Keratinocyte (primary cell): ENCODE data around the gene BAHCC1. TPM values are rescaled to one million over a fixed set of nuclear protein-coding genes. Genes with fewer than 3 reads are reported as not detected.

Source experiments
- DNase-seq: peaks from one replicate; pipeline ENCODE4 v3.0.0-alpha.2; 2011; ENCODE audit warnings: low read depth, missing footprints, low spot score
- FAIRE-seq: peaks from 2 replicates; lab custom pipeline; 2011; peaks lifted over from hg19 to GRCh38; lab: Jason Lieb, UNC
- H2AFZ ChIP-seq: 2 replicates; pipeline ENCODE4 v1.6.0; 2012; ENCODE audit warnings: low read length, control low read depth, inconsistent platforms; ENCODE audit not compliant: control insufficient read depth
- H3K27ac ChIP-seq: 2 replicates; pipeline ENCODE4 v1.5.1; 2011; ENCODE audit warnings: low read length; ENCODE audit not compliant: control insufficient read depth, insufficient read depth
- H3K27me3 ChIP-seq: 3 replicates; pipeline ENCODE4 v1.6.0; 2011; ENCODE audit warnings: low read length; ENCODE audit not compliant: control insufficient read depth, insufficient read depth; ENCODE audit errors: extremely low read depth
- H3K36me3 ChIP-seq, 2 experiments: 2 replicates in 1 of 2; 3 replicates in 1 of 2; pipeline ENCODE4 v1.5.1; 2011; ENCODE audit warnings: low read length in 2 of 2, mild to moderate bottlenecking in 1 of 2; ENCODE audit not compliant: control insufficient read depth in 2 of 2, insufficient read depth in 2 of 2; ENCODE audit errors: extremely low read depth in 1 of 2
- H3K4me1 ChIP-seq: 3 replicates; pipeline ENCODE4 v1.5.1; 2011; ENCODE audit warnings: low read length; ENCODE audit not compliant: control insufficient read depth, insufficient read depth; ENCODE audit errors: extremely low read depth
- H3K4me2 ChIP-seq: 3 replicates; pipeline ENCODE4 v1.6.0; 2011; ENCODE audit warnings: low read depth, low read length; ENCODE audit not compliant: control insufficient read depth, insufficient read depth; ENCODE audit errors: extremely low read depth
- H3K4me3 ChIP-seq, 3 experiments: fragments of 200-600 bp in 1 of 3; sonication (generic) in 1 of 3; 2 replicates in 2 of 3; 3 replicates in 1 of 3; pipeline ENCODE4 v1.5.1; 2011 to 2016; ENCODE audit warnings: low read length in 3 of 3, mild to moderate bottlenecking in 3 of 3, control low read depth in 2 of 3, inconsistent platforms in 1 of 3, low read depth in 1 of 3, mixed read lengths in 1 of 3, mixed run types in 1 of 3, moderate library complexity in 1 of 3; ENCODE audit not compliant: control insufficient read depth in 2 of 3, insufficient read depth in 2 of 3; ENCODE audit errors: extremely low read depth in 1 of 3
- H3K79me2 ChIP-seq: 2 replicates; pipeline ENCODE4 v1.6.0; 2012; ENCODE audit warnings: low read length; ENCODE audit not compliant: control insufficient read depth, insufficient read depth
- H3K9ac ChIP-seq: 3 replicates; pipeline ENCODE4 v1.6.0; 2011; ENCODE audit warnings: low read length; ENCODE audit not compliant: control insufficient read depth, insufficient read depth; ENCODE audit errors: extremely low read depth
- H3K9me1 ChIP-seq: 3 replicates; pipeline ENCODE4 v1.6.0; 2011; ENCODE audit warnings: low read length; ENCODE audit not compliant: control insufficient read depth, insufficient read depth; ENCODE audit errors: extremely low read depth
- H3K9me3 ChIP-seq: 2 replicates; pipeline ENCODE4 v1.5.1; 2012; ENCODE audit warnings: low read depth, low read length; ENCODE audit not compliant: control insufficient read depth
- H4K20me1 ChIP-seq: 3 replicates; pipeline ENCODE4 v1.6.0; 2011; ENCODE audit warnings: low read length; ENCODE audit not compliant: control insufficient read depth, insufficient read depth; ENCODE audit errors: extremely low read depth
- CTCF ChIP-seq, 3 experiments: IDR thresholded peaks in 1 of 3; conservative IDR thresholded peaks in 1 of 3; optimal IDR thresholded peaks in 1 of 3; 2 replicates in 2 of 3; 3 replicates in 1 of 3; pipeline versions ENCODE3 to v1.5.1; 2011; ENCODE audit warnings: low read length in 3 of 3, mild to moderate bottlenecking in 3 of 3, moderate library complexity in 2 of 3, control low read depth in 1 of 3, inconsistent platforms in 1 of 3; ENCODE audit not compliant: insufficient read depth in 2 of 3; ENCODE audit errors: extremely low read depth in 1 of 3
- EZH2 ChIP-seq: IDR thresholded peaks from one replicate; pipeline ENCODE4 v1.6.1; 2012; ENCODE audit warnings: inconsistent platforms, mild to moderate bottlenecking, low read length, moderate library complexity
- dilution Hi-C: fragments of 300-500 bp; cut with MboI; formaldehyde crosslinking; loops from one replicate; pipeline ENCODE4 v1.7.0; 2020; ENCODE audit warnings: low sequenced_read_pairs; ENCODE audit not compliant: extremely low pct_ligation_motif_present
- polyA plus RNA-seq, 5 experiments: library from polyadenylated mRNA; depleted of rRNA in 3 of 5; stranded (reverse) in 3 of 5; stranded (forward) in 1 of 5; unstranded in 1 of 5; fragments of >200 nt; gene quantifications; 1 replicate in 1 of 5; 2 replicates in 3 of 5; 3 replicates in 1 of 5; pipeline versions ENCODE4 v1.2.1 to v1.2.3, GENCODE V29; 2011 to 2012; ENCODE audit warnings: missing spikeins in 2 of 5, low read depth in 1 of 5, low replicate concordance in 1 of 5

The BAHCC1 gene
- polyA plus RNA-seq, 1 donor (not counting 4 experiments of a cell fraction or from before 2014, with no cell fraction given) = 0.52 TPM

DNA sequence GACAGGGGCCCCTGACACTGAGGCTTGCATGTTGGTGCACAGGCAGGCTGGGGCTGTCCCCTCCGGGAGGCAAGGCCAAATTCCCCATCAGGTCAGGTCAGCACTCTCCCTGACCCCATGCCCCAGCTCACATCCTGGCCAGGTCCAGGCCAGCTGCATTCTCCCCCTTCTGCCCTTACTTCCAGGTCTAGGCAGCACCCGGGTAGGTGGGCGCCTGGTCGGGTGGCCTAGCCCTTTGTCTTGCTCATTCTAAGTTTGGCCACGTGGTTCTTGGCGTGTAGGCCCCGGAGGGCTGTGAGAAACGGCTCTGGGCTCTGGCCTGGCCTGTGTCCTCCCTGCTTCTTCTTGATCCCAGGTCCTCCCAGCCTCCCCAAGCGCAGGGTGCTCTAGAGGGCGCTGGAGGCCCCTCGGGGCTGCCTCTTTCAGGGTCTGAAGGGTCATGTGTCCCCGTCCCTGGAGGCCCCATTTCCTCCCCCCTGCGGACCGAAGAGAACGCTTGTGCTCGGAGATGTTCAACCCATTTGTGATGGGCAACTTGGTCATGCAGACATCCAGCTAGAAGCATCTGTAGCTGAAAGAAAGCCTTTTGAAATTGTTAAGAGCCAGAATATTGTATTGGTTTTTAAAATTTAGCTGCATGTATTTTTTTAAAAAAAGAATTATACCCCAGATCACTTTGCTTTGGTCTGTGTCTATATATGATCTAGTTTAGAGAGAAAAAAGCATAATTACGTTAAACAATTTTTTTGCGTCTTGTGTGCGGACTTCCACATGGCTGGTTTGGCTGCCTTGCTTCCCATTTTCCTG is 6.7 kb downstream of the BAHCC1 start:
- TF ChIP-seq CTCF (optimal IDR thresholded peaks at IDR 0.05 in 1 of 3, IDR thresholded peaks at IDR 0.05 in 1 of 3, conservative IDR thresholded peaks at IDR 0.05 in 1 of 3; ENCODE audit: extremely low read depth in 1 of 3, insufficient read depth in 2 of 3, low read length in 3 of 3) (peak; percentile 19 to 55 (median 36)), EZH2 (no peak)
- Histone ChIP-seq H3K4me3 (no peak overlapping the region), H3K9me1 (no peaks in the 10 kb centered on the region), H3K4me2 (peak overlapping the region; percentile 82), H3K79me2 (peaks cover 34% of the 10 kb centered on the region), H4K20me1 (no peaks in the 10 kb centered on the region), H3K9ac (peak overlapping the region; percentile 15), H3K4me1 (peaks cover 39% of the 10 kb centered on the region), H3K36me3 (no peaks in the 10 kb centered on the region), H3K9me3 (no peaks in the 10 kb centered on the region), H3K27me3 (no peaks in the 10 kb centered on the region), H2AFZ (no peak overlapping the region), H3K27ac (no peak overlapping the region)
- dilution Hi-C loops = no loop called here
- FAIRE-seq (no peak), DNase-seq (no peak)

DNA sequence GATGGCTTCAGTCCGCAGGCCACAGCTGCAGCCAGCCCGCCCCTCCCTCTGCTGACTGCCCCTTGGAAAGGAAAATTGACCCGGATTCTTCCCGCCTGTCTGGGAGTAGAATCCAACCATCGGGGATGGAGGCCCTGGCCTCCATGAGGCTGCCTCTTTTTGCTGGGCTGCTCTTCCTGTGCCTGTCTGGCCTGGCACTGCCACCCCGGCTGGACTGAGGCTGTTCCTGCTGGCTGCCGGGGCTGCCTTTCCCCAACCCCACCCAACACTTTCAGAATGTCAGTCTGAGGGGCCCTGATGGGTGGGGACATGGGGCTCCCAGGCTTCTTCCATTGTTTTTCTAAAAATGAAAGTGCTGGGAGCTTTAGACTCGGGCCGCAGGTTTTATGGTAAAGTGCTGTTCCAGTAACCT is 7.3 kb downstream of the BAHCC1 start:
- dilution Hi-C loops = no loop called here
- no peaks in the 10 kb centered on the region for H3K27me3 ChIP-seq
- peak overlapping the region; percentile 82 for H3K4me2 ChIP-seq
- DNase-seq (no peak), FAIRE-seq (no peak)
- peaks cover 39% of the 10 kb centered on the region for H3K4me1 ChIP-seq
- H2AFZ ChIP-seq = peak overlapping the region; percentile 10
- H3K36me3 ChIP-seq = no peaks in the 10 kb centered on the region
- H3K4me3 ChIP-seq = peak overlapping the region in 2 of 3 experiments; percentile 48 to 54
- TF ChIP-seq CTCF (optimal IDR thresholded peaks at IDR 0.05 in 1 of 3, IDR thresholded peaks at IDR 0.05 in 1 of 3, conservative IDR thresholded peaks at IDR 0.05 in 1 of 3; ENCODE audit: extremely low read depth in 1 of 3, insufficient read depth in 2 of 3, low read length in 3 of 3) (no peak), EZH2 (no peak)
- H3K9me3 ChIP-seq = no peaks in the 10 kb centered on the region
- H4K20me1 ChIP-seq = no peaks in the 10 kb centered on the region
- H3K9ac ChIP-seq = peak overlapping the region; percentile 68
- no peaks in the 10 kb centered on the region for H3K9me1 ChIP-seq
- H3K79me2 ChIP-seq = peaks cover 34% of the 10 kb centered on the region
- H3K27ac ChIP-seq = no peak overlapping the region
